Adrenal gland (tissue), 12 donors: ENCODE measurements around the gene ARHGAP40. TPM values are rescaled to one million over a fixed set of nuclear protein-coding genes. Genes with fewer than 3 reads are reported as not detected.
A peak's percentile ranks its signal among the peaks of the same experiment; 100 is the strongest.

ENCODE experiments used
- DNase-seq, 7 donors: peaks; one replicate each; pipeline ENCODE4 v3.0.0-alpha.2; 2019 to 2020
- H3K27ac ChIP-seq, 5 donors: fragments of 200-600 bp; sonication (generic) in 4 of 5; 1 replicate in 3 of 5; 2 replicates in 2 of 5; pipeline versions ENCODE4 v1.5.1 to v1.8.0; 2016 to 2020; ENCODE audit warnings: mild to moderate bottlenecking in 1 of 5
- H3K27me3 ChIP-seq: fragments of 200-600 bp; 2 replicates; pipeline ENCODE4 v1.8.0; 2021
- H3K36me3 ChIP-seq, 2 donors: fragments of 200-600 bp; replicated peaks in 1 of 2; 1 replicate in 1 of 2; 2 replicates in 1 of 2; pipeline versions ENCODE4 v1.5.1 to v1.8.0; 2018 to 2022
- H3K4me1 ChIP-seq, 2 donors: fragments of 200-600 bp; replicated peaks in 1 of 2; 1 replicate in 1 of 2; 2 replicates in 1 of 2; pipeline versions ENCODE4 v1.5.1 to v1.8.0; 2018 to 2021
- H3K4me3 ChIP-seq, 4 donors: fragments of 200-600 bp; sonication (generic) in 3 of 4; one replicate each; pipeline ENCODE4 v1.5.1; 2016 to 2018
- H3K9me3 ChIP-seq, 3 donors: fragments of 200-600 bp; sonication (generic) in 1 of 3; replicated peaks in 1 of 3; 1 replicate in 2 of 3; 2 replicates in 1 of 3; pipeline versions ENCODE4 v1.5.1 to v1.8.0; 2016 to 2021
- CTCF ChIP-seq, 6 experiments: fragments of 450-650 bp in 4 of 6; fragments of 200-600 bp in 2 of 6; sonication (generic) in 1 of 6; IDR thresholded peaks; 1 replicate in 5 of 6; 2 replicates in 1 of 6; pipeline versions ENCODE4 v1.5.1 to v1.8.0; 2016 to 2021; ENCODE audit warnings: antibody characterized with exemption in 6 of 6, mild to moderate bottlenecking in 2 of 6, moderate library complexity in 1 of 6
- POLR2A ChIP-seq, 2 donors: fragments of 450-650 bp; IDR thresholded peaks; one replicate each; pipeline ENCODE4 v1.6.1; 2017; ENCODE audit warnings: antibody characterized with exemption in 2 of 2, mild to moderate bottlenecking in 2 of 2, moderate library complexity in 1 of 2
- whole genome bisulfite sequencing, 4 donors: extraction: QIAGEN DNeasy Blood & Tissue Kit in 2 of 4; methylation state at CpG; one replicate each; pipeline versions ENCODE4 v1.1.5 to v1.1.7; 2013 to 2017; 5-methylcytosine and 5-hydroxymethylcytosine counted together
- intact Hi-C, 2 donors: fragments of 100-400 bp; cut with DNase I; formaldehyde crosslinking; loops; one replicate each; pipeline versions ENCODE4 v1.14.1 to v1.15.0; 2022 to 2023
- polyA plus RNA-seq, 3 donors: library from polyadenylated mRNA; stranded (reverse); fragments of 200-250 nt in 2 of 3; fragments of 350-450 nt in 1 of 3; fragmentation: Illumina TruSeq in 1 of 3; extraction: RNeasy Lipid Tissue Mini Kit (QIAGEN cat#74804) in 1 of 3; gene quantifications; one replicate each; pipeline ENCODE4 v1.2.3, GENCODE V29; 2013 to 2014
- total RNA-seq, 9 donors: library from RNA; depleted of rRNA in 4 of 9; stranded (reverse); fragments of >200 nt in 4 of 9; fragments of 120-200 nt in 1 of 9; fragmentation: NEBNext Ultra II Directional in 1 of 9; extraction: Animal tissue kit (Norgen Biotek cat#: 25700) in 1 of 9; gene quantifications; one replicate each; pipeline versions ENCODE4 v1.1.0 to v1.2.4, GENCODE V29; 2013 to 2023
- donor health status: healthy with polysubstance abuse.
- donor health status: Bipolar disorder and iron deficiency.
- donor health status: DM: yes; HTN: yes; CAD: no.
- donor health status: DM: no; HTN: no; CAD: no.
- donor health status: DM: no; HTN: no; CAD: no.
- donor health status: DM: yes; HTN: yes; CAD: no.

ARHGAP40 gene
- total and polyA plus RNA-seq, 12 donors, result 0.08 TPM; not detected in 11

GRCh38 chr20:38674092-38674764, 72.6 kb downstream of the ARHGAP40 start:
- Histone ChIP-seq H3K4me1 (peaks cover 9 to 10% of the 10 kb centered on the region in 2 donors), H3K27me3 (peaks cover 22% of the 10 kb centered on the region), H3K9me3 (no peaks in the 10 kb centered on the region), H3K4me3 (peak overlapping the region in 2 of 4 donors; percentile 16 to 46), H3K36me3 (no peaks in the 10 kb centered on the region), H3K27ac (no peak overlapping the region)
- 1 to 4% (median 2%) methylated on average over 18 to 75 of the region's 75 CpGs for WGBS, 4 donors
- no peak for TF ChIP-seq POLR2A (IDR thresholded peaks at IDR 0.05)
- no peak for TF ChIP-seq CTCF (IDR thresholded peaks at IDR 0.05)
- intact Hi-C loops, result no loop called here
- DNase-seq, result peak; percentile 16 to 68 (median 42)

GRCh38 chr20:38674765-38675133, 73.1 kb downstream of the ARHGAP40 start:
- peak overlapping the region in 1 of 4 donors; percentile 46 for H3K4me3 ChIP-seq
- TF ChIP-seq POLR2A (IDR thresholded peaks at IDR 0.05), result no peak
- TF ChIP-seq CTCF (IDR thresholded peaks at IDR 0.05), result no peak

DNA sequence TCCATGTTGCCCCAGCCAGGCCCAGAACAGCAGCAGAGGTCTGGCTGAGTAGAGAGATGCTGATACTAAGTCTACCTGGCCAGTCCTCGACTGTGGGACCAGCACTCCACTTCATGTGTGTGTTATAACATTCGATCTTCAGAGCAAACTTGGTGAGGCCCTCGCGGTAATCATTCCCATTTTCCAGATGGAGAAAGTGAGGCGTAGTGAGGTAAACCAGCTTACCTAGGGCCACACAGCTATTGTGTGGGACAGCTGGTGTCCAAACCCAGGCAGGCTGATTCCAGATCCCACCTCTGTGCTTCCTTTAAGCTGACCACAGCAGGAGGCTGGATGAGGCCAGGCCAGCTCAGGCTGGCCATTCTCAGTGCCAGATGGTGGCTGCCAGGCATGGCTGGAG, 75.0 kb downstream of the ARHGAP40 start:
- no peaks in the 10 kb centered on the region for H3K36me3 ChIP-seq
- peaks cover 9 to 10% of the 10 kb centered on the region in 2 donors for H3K4me1 ChIP-seq
- H3K4me3 ChIP-seq, result no peak overlapping the region
- no peak overlapping the region for H3K27ac ChIP-seq
- WGBS, 4 donors, result 81 to 95% (median 91%) methylated on average over 2 to 5 of the region's 5 CpGs
- intact Hi-C loops, result loop anchor here in 1 of 2 donors (5.0 kb wide), 1 partner anchor 276 kb away; no protein-coding TSS in a partner anchor
- peaks cover 13% of the 10 kb centered on the region for H3K27me3 ChIP-seq
- H3K9me3 ChIP-seq, result no peaks in the 10 kb centered on the region
- DNase-seq, result no peak
- no peak for TF ChIP-seq CTCF (IDR thresholded peaks at IDR 0.05)
- no peak for TF ChIP-seq POLR2A (IDR thresholded peaks at IDR 0.05)

More at GRCh38 chr20:38674765-38675133, 73.1 kb downstream of the ARHGAP40 start:
- DNase-seq, result no peak
- intact Hi-C loops, result loop anchor here in 1 of 2 donors (5.0 kb wide), 1 partner anchor 278 kb away; no protein-coding TSS in a partner anchor
- Histone ChIP-seq H3K27me3 (peaks cover 22% of the 10 kb centered on the region), H3K36me3 (no peaks in the 10 kb centered on the region), H3K27ac (no peak overlapping the region), H3K4me1 (peaks cover 9 to 10% of the 10 kb centered on the region in 2 donors), H3K9me3 (no peaks in the 10 kb centered on the region)
- 34 to 61% (median 43%) methylated on average over 5 to 13 of the region's 13 CpGs for WGBS, 4 donors

DNA sequence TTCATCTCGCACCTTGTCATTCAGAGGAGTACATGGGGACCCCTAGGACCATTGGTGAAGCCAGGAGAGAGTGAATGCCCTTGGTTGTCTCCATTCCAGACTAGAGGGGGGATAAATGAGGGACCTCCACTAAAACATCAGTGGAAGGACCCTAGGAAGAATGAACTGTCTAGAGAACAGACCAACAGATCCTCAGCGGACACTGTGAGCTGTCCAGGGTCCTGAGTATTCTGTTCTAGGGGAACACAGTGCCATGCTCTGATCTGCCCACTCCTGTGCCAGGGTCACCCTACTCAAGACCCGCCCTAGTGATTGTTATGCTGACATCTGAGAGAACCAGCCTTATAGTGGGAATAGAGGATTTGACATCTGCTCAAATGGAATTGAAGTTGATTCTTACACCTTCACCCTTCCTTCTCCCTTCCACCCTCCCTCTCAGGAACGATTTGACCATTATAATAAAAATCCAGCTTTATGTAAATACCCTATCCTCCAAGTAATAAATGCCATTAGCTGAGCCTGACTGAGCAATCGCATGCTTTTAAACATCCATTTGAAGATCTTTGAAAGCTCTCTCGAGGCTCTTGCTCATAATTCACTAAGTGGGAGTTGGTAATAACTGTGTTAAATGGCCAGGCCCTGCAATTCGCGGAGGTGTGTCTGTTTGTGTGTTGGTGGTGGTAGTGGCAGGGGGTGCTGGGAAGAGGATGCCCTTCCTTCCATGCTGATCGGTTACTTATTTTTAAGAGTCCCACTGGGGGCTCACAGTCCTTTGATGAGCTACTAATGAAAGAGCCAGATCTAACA, 79.1 kb downstream of the ARHGAP40 start:
- Histone ChIP-seq H3K27ac (no peak overlapping the region), H3K27me3 (peaks cover 9% of the 10 kb centered on the region), H3K4me3 (no peak overlapping the region), H3K4me1 (no peaks in the 10 kb centered on the region), H3K9me3 (no peaks in the 10 kb centered on the region), H3K36me3 (no peaks in the 10 kb centered on the region)
- WGBS, 4 donors, result 32 to 39% (median 38%) methylated on average over 9 of the region's 9 CpGs
- intact Hi-C loops, result no loop called here
- TF ChIP-seq CTCF (IDR thresholded peaks at IDR 0.05) (no peak), POLR2A (IDR thresholded peaks at IDR 0.05) (no peak)
- DNase-seq, result peak in 6 of 7 donors; percentile 24 to 43 (median 34)
